Measurements from ENCODE around the gene NPTN. TPM values are rescaled to one million over a fixed set of nuclear protein-coding genes. Genes with fewer than 3 reads are reported as not detected.

NPTN gene
- polyA plus RNA-seq, 1 of the 3 experiments (the other 2 are of a cell fraction) = 177 TPM

DNA sequence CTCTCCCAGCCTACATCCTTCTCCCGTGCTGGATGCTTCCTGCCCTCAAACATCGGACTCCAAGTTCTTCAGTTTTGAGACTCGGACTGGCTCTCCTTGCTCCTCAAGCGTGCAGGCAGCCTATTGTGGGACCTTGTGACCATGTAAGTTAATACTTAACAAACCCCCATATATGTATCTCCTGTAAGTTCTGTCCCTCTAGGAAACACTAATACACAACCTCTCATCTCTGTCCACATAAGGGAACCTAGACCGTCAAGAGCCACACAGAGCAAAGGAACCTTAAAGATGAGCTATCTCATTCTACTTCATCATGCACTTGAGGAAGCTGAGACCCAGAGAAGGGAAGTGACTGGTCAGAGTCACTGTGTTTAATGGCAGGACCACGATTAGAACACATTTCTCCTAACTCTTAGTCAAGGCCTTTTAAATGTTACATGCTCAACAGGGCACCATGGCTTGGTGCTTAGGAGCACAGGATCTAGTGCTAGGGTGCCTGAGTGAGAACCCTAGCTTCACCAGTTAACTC lies 50.3 kb downstream of the NPTN start:
- no peaks in the 10 kb centered on the region for H3K79me2 ChIP-seq (ENCODE audit: insufficient read depth)
- no peak overlapping the region for H3K4me3 ChIP-seq (ENCODE audit: low read depth in 2 of 2, low read length in 1 of 2)
- no peak overlapping the region for H2AFZ ChIP-seq (ENCODE audit: low read depth)
- H3K36me3 ChIP-seq (replicated peaks in 1 of 2; ENCODE audit: control insufficient read depth in 1 of 2, insufficient read depth in 2 of 2, low read length in 1 of 2) = peaks cover 23 to 57% of the 10 kb centered on the region in 2 experiments
- no peaks in the 10 kb centered on the region for H3K9me3 ChIP-seq
- no peaks in the 10 kb centered on the region; the same call in none of the 2 replicates for H4K20me1 ChIP-seq (ENCODE audit: insufficient read depth)
- WGBS (ENCODE audit: low lambda C conversion rate) = 97% methylated on average over 6 of the region's 6 CpGs
- ChIA-PET POLR2A (interaction anchor here (0.6 kb wide), 1 partner anchor 1412 kb away, joined by 3 read pairs; the partner anchor contains the start of gene SCAMP5), CTCF (interaction anchor here (1.2 to 1.9 kb wide), 3 partner anchors 12 to 117 kb away, joined by 3 to 7 read pairs (median 4); no protein-coding TSS in a partner anchor)
- DNase-seq = no peak
- no peaks in the 10 kb centered on the region; a peak in 1 of 4 replicates for H3K4me1 ChIP-seq (ENCODE audit: control insufficient read depth in 1 of 2, insufficient read depth in 2 of 2, low read depth in 1 of 2, low read length in 1 of 2)
- no peak for TF ChIP-seq YY1 (IDR thresholded peaks at IDR 0.05; ENCODE audit: low read depth)
- no peak for TF ChIP-seq REST (IDR thresholded peaks at IDR 0.05; ENCODE audit: low read depth, low read length)
- no peak for TF ChIP-seq NRF1 (IDR thresholded peaks at IDR 0.05; ENCODE audit: low read depth, low read length)
- TF ChIP-seq ELF1 (IDR thresholded peaks at IDR 0.05) = no peak
- no peak for TF ChIP-seq RCOR1 (IDR thresholded peaks at IDR 0.05; ENCODE audit: low read length)
- H3K4me2 ChIP-seq = no peak overlapping the region
- no peaks in the 10 kb centered on the region for H3K9me2 ChIP-seq
- no peaks in the 10 kb centered on the region for H3F3A ChIP-seq (replicated peaks; ENCODE audit: insufficient read depth)
- no peak overlapping the region for H3K9ac ChIP-seq
- no peak overlapping the region; a peak in 1 of 4 replicates for H3K27ac ChIP-seq (ENCODE audit: low read depth in 2 of 2, low read length in 1 of 2)
- no peaks in the 10 kb centered on the region for H3K27me3 ChIP-seq (ENCODE audit: insufficient read depth)

- Histone ChIP-seq H3K9ac (no peak overlapping the region), H3K79me2 (ENCODE audit: insufficient read depth) (no peaks in the 10 kb centered on the region), H3K9me2 (no peaks in the 10 kb centered on the region), H3K4me2 (no peak overlapping the region), H3F3A (replicated peaks; ENCODE audit: insufficient read depth) (no peaks in the 10 kb centered on the region), H3K27ac (ENCODE audit: low read depth in 2 of 2, low read length in 1 of 2) (no peak overlapping the region), H3K9me3 (no peaks in the 10 kb centered on the region), H3K4me3 (ENCODE audit: low read depth in 2 of 2, low read length in 1 of 2) (no peak overlapping the region), H3K36me3 (replicated peaks in 1 of 2; ENCODE audit: control insufficient read depth in 1 of 2, insufficient read depth in 2 of 2, low read length in 1 of 2) (peaks cover 28 to 40% of the 10 kb centered on the region in 2 experiments), H3K4me1 (ENCODE audit: control insufficient read depth in 1 of 2, insufficient read depth in 2 of 2, low read depth in 1 of 2, low read length in 1 of 2) (peaks cover 0 to 2% of the 10 kb centered on the region in 2 experiments; a peak in 1 of 4 replicates), H3K27me3 (ENCODE audit: insufficient read depth) (no peaks in the 10 kb centered on the region), H2AFZ (ENCODE audit: low read depth) (no peak overlapping the region), H4K20me1 (ENCODE audit: insufficient read depth) (peaks cover 2% of the 10 kb centered on the region)
- TF ChIP-seq, protein P1, sequence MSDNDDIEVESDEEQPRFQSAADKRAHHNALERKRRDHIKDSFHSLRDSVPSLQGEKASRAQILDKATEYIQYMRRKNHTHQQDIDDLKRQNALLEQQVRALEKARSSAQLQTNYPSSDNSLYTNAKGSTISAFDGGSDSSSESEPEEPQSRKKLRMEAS (IDR thresholded peaks at IDR 0.05; ENCODE audit: low read depth) = no peak
- no peak for TF ChIP-seq EZH2phosphoT487 (IDR thresholded peaks at IDR 0.05; ENCODE audit: borderline replicate concordance, low read depth)
- no peak for TF ChIP-seq REST (IDR thresholded peaks at IDR 0.05; ENCODE audit: low read depth, low read length)
- no peak for TF ChIP-seq RCOR1 (IDR thresholded peaks at IDR 0.05; ENCODE audit: low read length)
- no peak for TF ChIP-seq ZBTB33 (IDR thresholded peaks at IDR 0.05; ENCODE audit: borderline replicate concordance, low read depth)
- TF ChIP-seq FOSL2 (IDR thresholded peaks at IDR 0.05; ENCODE audit: borderline replicate concordance, low read depth) = no peak
- no peak for TF ChIP-seq GATA2 (CRISPR knock-in tag; IDR thresholded peaks at IDR 0.05)
- TF ChIP-seq SMC3 (IDR thresholded peaks at IDR 0.05; ENCODE audit: low read depth, low read length) = no peak
- no peak for TF ChIP-seq FOXJ3 (CRISPR knock-in tag; IDR thresholded peaks at IDR 0.05)
- no peak for TF ChIP-seq RAD21 (IDR thresholded peaks at IDR 0.05; ENCODE audit: low read length)
- no peak for TF ChIP-seq ELF1 (IDR thresholded peaks at IDR 0.05)
- no peak for TF ChIP-seq TCF12 (IDR thresholded peaks at IDR 0.05)
- TF ChIP-seq TAF1 (IDR thresholded peaks at IDR 0.05; ENCODE audit: borderline replicate concordance, low read depth, low read length) = no peak
- no peak for TF ChIP-seq JUND (IDR thresholded peaks at IDR 0.05)
- POLR2A ChIA-PET = no interaction called here
- CTCF ChIA-PET = no interaction called here
- 95% methylated on average over 2 of the region's 2 CpGs for WGBS (ENCODE audit: low lambda C conversion rate)
- DNase-seq = no peak
Measured at GRCh38 chr15:73578026-73578425, 55.2 kb downstream of the NPTN start.
